AG09309 (cell line): Measurements from ENCODE around the gene G3BP1.

ENCODE experiments used
- DNase-seq: peaks from one replicate; pipeline ENCODE4 v3.0.0-alpha.2; 2010; ENCODE audit warnings: low read depth
- H3K4me3 ChIP-seq: 2 replicates; pipeline ENCODE4 v1.5.1; 2011; ENCODE audit warnings: mild to moderate bottlenecking, low read depth, low read length, moderate library complexity; ENCODE audit not compliant: control insufficient read depth
- TF ChIP-seq, protein P1 (sequence below): IDR thresholded peaks from 2 replicates; pipeline ENCODE4 v1.5.1; 2011; ENCODE audit warnings: mild to moderate bottlenecking, low read depth, low read length, inconsistent platforms; ENCODE audit not compliant: insufficient read depth, control insufficient read depth; ENCODE audit errors: missing control alignments

The G3BP1 gene

DNA sequence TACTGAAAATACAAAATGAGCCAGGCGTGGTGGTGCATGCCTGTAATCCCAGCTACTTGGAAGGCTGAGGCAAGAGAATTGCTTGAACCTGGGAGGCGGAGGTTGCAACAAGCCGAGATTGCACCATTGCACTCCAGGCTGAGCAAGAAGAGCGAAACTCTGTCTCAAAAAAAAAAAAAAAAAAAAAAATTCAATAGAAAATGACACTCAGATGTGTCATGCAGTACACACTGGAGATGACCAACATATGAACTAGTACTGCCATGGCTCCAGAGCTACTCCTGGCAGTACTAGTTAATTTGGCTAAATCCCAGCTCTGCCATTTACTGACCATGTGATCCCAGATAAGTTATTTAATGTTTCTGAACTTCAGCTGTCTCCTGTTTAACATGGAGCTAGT, 20.7 kb upstream of the G3BP1 start:
- H3K4me3 ChIP-seq = no peak overlapping the region
- TF ChIP-seq, protein P1, sequence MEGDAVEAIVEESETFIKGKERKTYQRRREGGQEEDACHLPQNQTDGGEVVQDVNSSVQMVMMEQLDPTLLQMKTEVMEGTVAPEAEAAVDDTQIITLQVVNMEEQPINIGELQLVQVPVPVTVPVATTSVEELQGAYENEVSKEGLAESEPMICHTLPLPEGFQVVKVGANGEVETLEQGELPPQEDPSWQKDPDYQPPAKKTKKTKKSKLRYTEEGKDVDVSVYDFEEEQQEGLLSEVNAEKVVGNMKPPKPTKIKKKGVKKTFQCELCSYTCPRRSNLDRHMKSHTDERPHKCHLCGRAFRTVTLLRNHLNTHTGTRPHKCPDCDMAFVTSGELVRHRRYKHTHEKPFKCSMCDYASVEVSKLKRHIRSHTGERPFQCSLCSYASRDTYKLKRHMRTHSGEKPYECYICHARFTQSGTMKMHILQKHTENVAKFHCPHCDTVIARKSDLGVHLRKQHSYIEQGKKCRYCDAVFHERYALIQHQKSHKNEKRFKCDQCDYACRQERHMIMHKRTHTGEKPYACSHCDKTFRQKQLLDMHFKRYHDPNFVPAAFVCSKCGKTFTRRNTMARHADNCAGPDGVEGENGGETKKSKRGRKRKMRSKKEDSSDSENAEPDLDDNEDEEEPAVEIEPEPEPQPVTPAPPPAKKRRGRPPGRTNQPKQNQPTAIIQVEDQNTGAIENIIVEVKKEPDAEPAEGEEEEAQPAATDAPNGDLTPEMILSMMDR = no peak
- peak; percentile 65 for DNase-seq

DNA sequence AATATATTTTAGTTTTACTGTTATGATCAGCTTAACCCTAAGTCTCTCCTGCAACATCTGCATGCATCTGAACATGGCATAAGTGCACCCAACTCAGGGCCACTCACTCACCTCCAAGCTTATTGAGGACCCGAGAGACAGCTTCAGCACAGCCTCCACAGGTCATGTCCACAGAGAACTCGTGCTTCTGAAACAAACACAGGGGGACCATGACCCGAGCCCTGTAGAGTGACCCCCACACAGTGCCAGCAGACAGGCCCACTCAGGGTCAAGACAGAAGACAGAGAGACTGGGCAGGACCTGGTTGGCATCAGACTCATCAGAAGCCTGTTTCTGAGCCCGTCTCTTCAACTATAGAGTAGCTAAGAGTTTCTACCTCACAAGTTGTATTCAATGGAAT, 20.2 kb upstream of the G3BP1 start:
- H3K4me3 ChIP-seq = no peak overlapping the region
- TF ChIP-seq, protein P1 = no peak
- DNase-seq = no peak

DNA sequence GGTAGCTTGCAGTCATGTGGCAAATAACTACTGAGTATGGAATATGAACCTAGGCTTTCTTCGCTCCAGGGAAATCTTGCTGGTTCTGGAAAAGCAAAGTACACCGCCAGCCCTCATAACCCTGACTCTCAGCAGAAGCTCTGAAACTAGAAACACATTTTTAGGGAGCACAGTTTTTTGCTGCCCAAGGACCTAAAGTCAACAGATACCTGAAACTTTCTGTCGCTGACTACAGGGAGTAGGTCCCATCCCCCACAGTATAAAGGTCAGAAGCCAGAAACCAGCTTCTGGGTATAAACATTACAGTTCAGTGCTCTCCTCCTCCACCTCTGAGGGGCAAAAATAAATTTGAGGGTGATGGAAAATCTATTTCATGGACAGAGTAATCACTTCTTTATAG, 16.4 kb upstream of the G3BP1 start:
- TF ChIP-seq, protein P1 = no peak

DNA sequence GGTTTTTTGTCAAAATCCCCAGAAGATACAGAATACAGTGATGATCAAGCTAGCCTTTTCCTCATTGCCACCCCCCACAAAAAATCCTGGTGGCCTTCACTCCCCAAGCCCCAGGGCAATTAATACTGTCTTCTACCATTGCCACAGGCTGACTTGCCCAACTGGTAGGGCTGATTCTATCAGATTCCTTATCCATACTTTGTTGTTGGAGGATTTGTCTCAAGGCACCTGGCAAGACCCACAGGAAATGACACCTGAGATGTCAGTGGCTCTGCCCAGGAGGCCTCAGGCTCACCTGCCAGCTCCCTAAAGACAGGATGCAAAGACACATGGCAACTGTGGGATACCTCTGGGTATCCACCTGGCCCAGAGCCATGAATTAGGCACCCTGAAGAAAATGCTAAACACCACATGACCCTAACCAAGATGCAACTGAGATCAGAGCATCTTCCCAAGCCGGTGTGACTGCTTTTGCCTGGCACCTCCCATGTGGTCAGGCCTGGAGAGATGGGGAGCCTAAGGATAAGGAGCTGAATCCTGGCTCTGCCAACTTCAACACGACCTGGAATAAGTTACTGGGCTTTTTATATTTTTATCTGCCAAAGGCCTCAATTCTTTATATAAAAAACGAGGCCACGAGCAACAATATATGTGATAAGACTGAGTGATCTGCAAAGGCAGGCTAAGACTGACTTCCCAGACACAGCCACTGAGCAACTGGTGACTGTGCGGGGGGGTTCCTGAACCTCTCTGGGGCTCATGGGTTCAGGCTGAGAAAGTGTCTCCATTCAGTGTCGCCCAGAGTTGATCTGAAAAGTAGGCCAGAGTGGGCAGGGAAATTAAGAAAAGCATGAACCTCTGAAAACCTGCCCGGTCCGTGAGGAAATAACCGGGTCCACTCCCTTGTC, 14.3 kb upstream of the G3BP1 start:
- TF ChIP-seq, protein P1 = no peak
- no peak for DNase-seq
- H3K4me3 ChIP-seq = peak overlapping the region; percentile 60

More for the DNA sequence above, 16.4 kb upstream of the G3BP1 start:
- DNase-seq = no peak
- no peak overlapping the region for H3K4me3 ChIP-seq

DNA sequence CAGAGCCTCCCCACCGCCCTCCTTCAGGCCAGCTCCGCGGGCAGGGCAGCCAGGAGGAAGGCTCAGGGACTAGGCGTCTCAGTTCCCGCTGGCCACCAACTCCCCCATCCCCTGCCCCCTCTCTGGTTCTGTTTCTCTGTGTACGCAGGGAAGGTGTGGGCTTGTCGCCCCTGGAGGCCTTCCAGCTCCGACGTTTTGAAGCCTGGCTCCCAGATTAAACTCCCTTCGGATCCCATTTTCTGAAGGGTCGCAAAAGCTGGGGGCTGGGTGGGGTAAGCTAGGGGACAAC, 13.7 kb upstream of the G3BP1 start:
- TF ChIP-seq, protein P1 = no peak
- no peak for DNase-seq
- H3K4me3 ChIP-seq = peak overlapping the region; percentile 60

DNA sequence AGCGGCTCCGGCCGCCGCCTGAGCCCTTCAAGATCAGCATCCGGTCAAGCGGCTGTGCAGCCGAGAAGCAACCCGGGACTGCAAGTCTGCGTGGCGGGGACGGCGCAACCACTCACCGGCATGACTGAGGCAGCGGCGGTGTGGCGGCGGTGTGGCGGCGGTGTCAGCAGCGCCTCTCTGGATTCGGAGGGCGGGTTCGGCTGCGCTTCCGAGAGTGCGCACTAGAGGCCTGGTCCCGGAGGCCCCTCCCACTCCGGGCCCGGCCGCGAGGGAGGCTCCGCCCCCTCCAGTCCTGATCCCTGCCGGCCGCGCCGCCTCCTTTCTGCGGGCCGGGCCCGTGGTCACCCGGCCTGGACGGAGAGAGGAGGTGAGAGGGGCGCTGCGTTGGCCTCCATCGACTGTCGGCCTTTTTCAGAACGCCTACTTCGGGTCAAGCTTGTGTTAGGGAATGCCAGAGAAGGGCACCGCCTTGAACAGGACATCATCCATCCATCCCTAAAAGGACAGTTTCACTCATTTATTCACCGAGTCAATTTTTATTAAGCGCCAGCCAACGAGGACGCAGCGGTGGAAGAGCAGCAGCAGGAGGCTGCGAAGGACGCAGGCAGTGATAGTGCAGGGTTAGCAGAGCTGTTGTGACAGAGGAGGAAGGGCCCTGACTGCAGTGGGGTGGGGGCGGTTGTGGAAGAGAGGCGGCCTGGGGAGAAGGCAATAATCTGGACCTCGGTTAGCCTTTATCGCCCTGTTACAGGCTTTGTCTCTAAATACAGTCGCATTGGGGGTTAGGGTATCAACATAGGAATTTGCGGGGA, 13.1 kb upstream of the G3BP1 start, which contains the start of gene ATOX1:
Gene ATOX1 (minus strand): TSS at position 202 of the 812 bp plus-strand sequence. CDS start 80 bp downstream, at position 122.
- DNase-seq = no peak
- H3K4me3 ChIP-seq = peak within 1 kb of the TSS; percentile 60
- TF ChIP-seq, protein P1 = no peak
